SHP77 treated with DMSO at 0.1 percent for 48 hours (cell line): ENCODE data around the gene RETSAT.
"Not testable (repeated sequence)": the region's sequence is repeated elsewhere in the genome, so short reads cannot be mapped to it uniquely, and the experiment has no call there.

Experiments used
- DNase-seq: peaks from one replicate; lab custom pipeline; 2025; lab: John Stamatoyannopoulos, UW

Gene RETSAT

GRCh38 chr2:85378257-85378656 lies 23.9 kb upstream of the RETSAT start:
- DNase-seq = no peak

GRCh38 chr2:85377083-85377482 lies 22.8 kb upstream of the RETSAT start:
- no peak for DNase-seq

GRCh38 chr2:85376291-85377065 lies 22.1 kb upstream of the RETSAT start:
- DNase-seq = no peak

GRCh38 chr2:85371045-85371444 lies 16.7 kb upstream of the RETSAT start:
- DNase-seq = no peak

GRCh38 chr2:85369500-85369899 lies 15.2 kb upstream of the RETSAT start:
- no peak for DNase-seq

- no peak for DNase-seq
These were observed 14.6 kb upstream of the RETSAT start for GRCh38 chr2:85368921-85369320.

- no peak for DNase-seq
These were observed 12.9 kb upstream of the RETSAT start for GRCh38 chr2:85367180-85367579.

GRCh38 chr2:85362653-85363387 lies 8.5 kb upstream of the RETSAT start:
- not testable (repeated sequence) for DNase-seq

- DNase-seq = no peak
These were observed 3.4 kb upstream of the RETSAT start for GRCh38 chr2:85357736-85358135.

- DNase-seq = no peak
These were observed 1.9 kb upstream of the RETSAT start for GRCh38 chr2:85356186-85356585.

GRCh38 chr2:85355521-85355920 lies 1.2 kb upstream of the RETSAT start:
- DNase-seq = no peak

GRCh38 chr2:85355073-85355410 lies 714 bp upstream of the RETSAT start:
- DNase-seq = no peak

GRCh38 chr2:85353876-85354285 lies 447 bp downstream of the RETSAT start:
- DNase-seq = no peak

GRCh38 chr2:85347599-85347998 lies 6.7 kb downstream of the RETSAT start:
- DNase-seq = no peak

- no peak for DNase-seq
These were observed 9.9 kb downstream of the RETSAT start for GRCh38 chr2:85344356-85344954.

GRCh38 chr2:85343207-85343895 lies 11.0 kb downstream of the RETSAT start:
- not testable (repeated sequence) for DNase-seq

- no peak for DNase-seq
These were observed 12.2 kb downstream of the RETSAT start for GRCh38 chr2:85342156-85342555.

GRCh38 chr2:85341269-85342029 lies 12.9 kb downstream of the RETSAT start:
- no peak for DNase-seq

GRCh38 chr2:85340034-85340892 lies 14.1 kb downstream of the RETSAT start:
- DNase-seq = no peak

- no peak for DNase-seq
These were observed 19.4 kb downstream of the RETSAT start for GRCh38 chr2:85334928-85335327.

- not testable (repeated sequence) for DNase-seq
These were observed 20.5 kb downstream of the RETSAT start for GRCh38 chr2:85333877-85334276.
